Measurements from ENCODE around the gene CD3G. TPM values are rescaled to one million over a fixed set of nuclear protein-coding genes. Genes with fewer than 3 reads are reported as not detected.

CD3G gene
- total RNA-seq, 1 donor from 2014 or later: not detected

- H3K4me1 Mint-ChIP-seq: peaks cover 39% of the 10 kb centered on the region
- DNase-seq: peak; percentile 93
- TF ChIP-seq CTCF (IDR thresholded peaks at IDR 0.05): no peak
- peak within 1 kb of the TSS; percentile 94 for H3K27ac Mint-ChIP-seq
- intact Hi-C loops (cut with micrococcal nuclease): loop anchor here (1.0 to 5.0 kb wide), 7 partner anchors 42 to 568 kb away; partner anchors contain the start of genes ARCN1, ATP5MG, BCL9L and MPZL3
- peak within 1 kb of the TSS; percentile 98 for H3K4me3 Mint-ChIP-seq
- ChIA-PET CTCF (interaction anchor here (1.0 to 1.2 kb wide), 2 partner anchors 64 to 161 kb away, joined by 3 to 6 read pairs; no protein-coding TSS in a partner anchor), POLR2A (interaction anchor here (0.6 to 1.5 kb wide), 9 partner anchors 63 to 1261 kb away, joined by 3 to 7 read pairs (median 3); partner anchors contain the start of genes KMT2A, MPZL3 and SIK3)
- peak; percentile 86 for ATAC-seq (ENCODE audit: low read depth)
- no peaks in the 10 kb centered on the region for H3K9me3 Mint-ChIP-seq
- peaks cover 33% of the 10 kb centered on the region for H3K36me3 Mint-ChIP-seq (ENCODE audit: low read depth)
- H3K27me3 Mint-ChIP-seq: no peaks in the 10 kb centered on the region
Observed at GRCh38 chr11:118359295-118359958, 15.3 kb downstream of the CD3G start, which contains the start of gene UBE4A. UBE4A (plus strand) TSS chr11:118359600; CDS start chr11:118365081, 5,481 bp downstream.

- Mint-ChIP-seq H3K4me3 (no peak overlapping the region), H3K27me3 (no peaks in the 10 kb centered on the region), H3K9me3 (no peaks in the 10 kb centered on the region), H3K36me3 (ENCODE audit: low read depth) (peaks cover 71% of the 10 kb centered on the region), H3K27ac (no peak overlapping the region), H3K4me1 (peaks cover 27% of the 10 kb centered on the region)
- intact Hi-C loops (cut with micrococcal nuclease): no loop called here
- no peak for ATAC-seq (ENCODE audit: low read depth)
- POLR2A ChIA-PET: interaction anchor here (0.7 kb wide), 1 partner anchor 151 kb away, joined by 3 read pairs; no protein-coding TSS in a partner anchor
- CTCF ChIA-PET: interaction anchor here (0.6 to 2.7 kb wide), 3 partner anchors 27 to 685 kb away, joined by 3 to 7 read pairs (median 3); no protein-coding TSS in a partner anchor
- TF ChIP-seq CTCF (IDR thresholded peaks at IDR 0.05): no peak
- DNase-seq: no peak
Observed at GRCh38 chr11:118364956-118365615, 20.9 kb downstream of the CD3G start.

GRCh38 chr11:118366287-118366686 is 22.1 kb downstream of the CD3G start:
- DNase-seq (no peak), ATAC-seq (ENCODE audit: low read depth) (no peak)
- H3K4me1 Mint-ChIP-seq: peaks cover 19% of the 10 kb centered on the region
- intact Hi-C loops (cut with micrococcal nuclease): no loop called here
- no peak overlapping the region for H3K4me3 Mint-ChIP-seq
- POLR2A ChIA-PET: no interaction called here
- peaks cover 82% of the 10 kb centered on the region for H3K36me3 Mint-ChIP-seq (ENCODE audit: low read depth)
- H3K27me3 Mint-ChIP-seq: no peaks in the 10 kb centered on the region
- CTCF ChIA-PET: interaction anchor here (1.1 kb wide), 1 partner anchor 13 kb away, joined by 3 read pairs; no protein-coding TSS in a partner anchor
- H3K27ac Mint-ChIP-seq: no peak overlapping the region
- no peaks in the 10 kb centered on the region for H3K9me3 Mint-ChIP-seq
- no peak for TF ChIP-seq CTCF (IDR thresholded peaks at IDR 0.05)

- Mint-ChIP-seq H3K27me3 (no peaks in the 10 kb centered on the region), H3K27ac (no peak overlapping the region), H3K4me1 (no peaks in the 10 kb centered on the region), H3K9me3 (no peaks in the 10 kb centered on the region), H3K36me3 (ENCODE audit: low read depth) (peaks cover 92% of the 10 kb centered on the region), H3K4me3 (no peak overlapping the region)
- no peak for DNase-seq
- POLR2A ChIA-PET: no interaction called here
- TF ChIP-seq CTCF (IDR thresholded peaks at IDR 0.05): no peak
- intact Hi-C loops (cut with micrococcal nuclease): no loop called here
- no peak for ATAC-seq (ENCODE audit: low read depth)
- CTCF ChIA-PET: no interaction called here
Observed at GRCh38 chr11:118370774-118371173, 26.6 kb downstream of the CD3G start.

GRCh38 chr11:118373263-118373662 is 29.1 kb downstream of the CD3G start:
- intact Hi-C loops (cut with micrococcal nuclease): no loop called here
- Mint-ChIP-seq H3K27me3 (no peaks in the 10 kb centered on the region), H3K4me1 (no peaks in the 10 kb centered on the region), H3K4me3 (no peak overlapping the region), H3K9me3 (no peaks in the 10 kb centered on the region), H3K36me3 (ENCODE audit: low read depth) (peaks cover 97% of the 10 kb centered on the region), H3K27ac (no peak overlapping the region)
- POLR2A ChIA-PET: interaction anchor here (0.9 kb wide), 1 partner anchor 159 kb away, joined by 6 read pairs; no protein-coding TSS in a partner anchor
- no peak for ATAC-seq (ENCODE audit: low read depth)
- no peak for DNase-seq
- CTCF ChIA-PET: no interaction called here
- no peak for TF ChIP-seq CTCF (IDR thresholded peaks at IDR 0.05)
